ENCODE data around the gene LRRC4B.
"Not testable (repeated sequence)": the region's sequence is repeated elsewhere in the genome, so short reads cannot be mapped to it uniquely, and the experiment has no call there.

LRRC4B gene

GRCh38 chr19:50553134-50553703 lies 15.0 kb downstream of the LRRC4B start:
- no peak for DNase-seq (ENCODE audit: low read depth)

- DNase-seq (ENCODE audit: low read depth) = no peak
Measured at GRCh38 chr19:50552540-50552939, 15.7 kb downstream of the LRRC4B start.

GRCh38 chr19:50551715-50552187 lies 16.5 kb downstream of the LRRC4B start:
- no peak for DNase-seq (ENCODE audit: low read depth)

GRCh38 chr19:50551034-50551714 lies 17.1 kb downstream of the LRRC4B start:
- no peak for DNase-seq (ENCODE audit: low read depth)

GRCh38 chr19:50550594-50550966 lies 17.7 kb downstream of the LRRC4B start:
- no peak for DNase-seq (ENCODE audit: low read depth)

- DNase-seq (ENCODE audit: low read depth) = no peak
Measured at GRCh38 chr19:50549927-50550593, 18.2 kb downstream of the LRRC4B start.

- DNase-seq (ENCODE audit: low read depth) = no peak
Measured at GRCh38 chr19:50549059-50549926, 18.9 kb downstream of the LRRC4B start.

GRCh38 chr19:50548191-50549058 lies 19.8 kb downstream of the LRRC4B start:
- no peak for DNase-seq (ENCODE audit: low read depth)

- DNase-seq (ENCODE audit: low read depth) = no peak
Measured at GRCh38 chr19:50547385-50548190, 20.6 kb downstream of the LRRC4B start.

- no peak for DNase-seq (ENCODE audit: low read depth)
Measured at GRCh38 chr19:50546527-50547221, 21.6 kb downstream of the LRRC4B start.

GRCh38 chr19:50542943-50543342 lies 25.3 kb downstream of the LRRC4B start:
- DNase-seq (ENCODE audit: low read depth) = no peak

GRCh38 chr19:50537769-50538230 lies 30.4 kb downstream of the LRRC4B start:
- DNase-seq (ENCODE audit: low read depth) = peak; percentile 86

- no peak for DNase-seq (ENCODE audit: low read depth)
Measured at GRCh38 chr19:50537306-50537685, 30.9 kb downstream of the LRRC4B start.

GRCh38 chr19:50536662-50537305 lies 31.5 kb downstream of the LRRC4B start:
- no peak for DNase-seq (ENCODE audit: low read depth)

- no peak for DNase-seq (ENCODE audit: low read depth)
Measured at GRCh38 chr19:50535672-50536187, 32.5 kb downstream of the LRRC4B start.

- no peak for DNase-seq (ENCODE audit: low read depth)
Measured at GRCh38 chr19:50534478-50534877, 33.8 kb downstream of the LRRC4B start.

- no peak for DNase-seq (ENCODE audit: low read depth)
Measured at GRCh38 chr19:50532952-50533351, 35.3 kb downstream of the LRRC4B start.

- no peak for DNase-seq (ENCODE audit: low read depth)
Measured at GRCh38 chr19:50531171-50531612, 37.0 kb downstream of the LRRC4B start.

- not testable (repeated sequence) for DNase-seq (ENCODE audit: low read depth)
Measured at GRCh38 chr19:50528052-50528451, 40.2 kb downstream of the LRRC4B start.
